HG03108 (cell line): ENCODE measurements around the gene RAVER1.
A peak's percentile ranks its signal among the peaks of the same experiment; 100 is the strongest.

Experiments used
- ATAC-seq: cut with Tn5 transposase; IDR thresholded peaks from one replicate; pipeline ENCODE4 v1.9.1; 2021; ENCODE audit warnings: moderate library complexity; ENCODE audit not compliant: unreplicated experiment

Gene RAVER1

DNA sequence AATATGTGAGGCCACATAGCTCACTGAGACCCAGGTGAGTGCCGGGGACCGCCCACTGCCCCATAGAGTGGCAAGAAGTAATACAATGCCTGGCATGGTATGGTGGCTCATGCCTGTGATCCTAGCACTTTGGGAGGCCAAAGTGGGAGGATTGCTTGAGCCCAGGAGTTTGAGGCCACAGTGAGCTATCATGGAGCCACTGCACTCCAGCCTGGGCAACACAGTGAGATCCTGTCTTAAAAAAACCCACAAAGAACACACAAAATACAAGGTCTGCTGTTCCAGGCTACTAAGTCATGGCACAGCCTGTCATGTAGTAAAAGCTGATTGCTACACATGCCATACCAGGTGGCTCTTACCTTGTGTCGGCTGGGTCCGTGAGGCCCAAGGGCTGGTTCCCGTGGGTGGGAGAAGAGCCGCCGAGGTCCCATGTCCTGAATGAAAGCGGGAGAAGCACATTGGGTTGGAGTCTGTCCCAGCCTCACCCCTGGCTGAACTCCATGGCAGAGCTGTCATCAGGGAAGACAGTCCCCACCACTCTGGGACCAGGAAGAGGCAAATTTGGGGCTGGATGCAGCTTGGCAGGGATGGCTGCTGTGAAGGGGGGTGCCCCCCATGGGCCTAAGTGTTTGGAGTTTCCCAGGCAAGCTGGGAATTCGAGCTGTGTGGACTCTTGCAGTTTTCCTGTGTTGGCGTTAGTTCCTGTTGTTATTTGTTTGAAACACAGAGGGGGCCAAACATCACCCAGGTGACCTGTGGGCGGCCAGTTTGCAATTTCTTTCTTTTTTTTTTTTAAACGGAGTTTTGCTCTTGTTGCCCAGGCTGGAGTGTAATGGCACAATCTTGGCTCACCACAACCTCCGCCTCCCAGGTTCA is 14.3 kb downstream of the RAVER1 start:
- no peak for ATAC-seq

GRCh38 chr19:10317857-10318462 is 15.4 kb downstream of the RAVER1 start:
- no peak for ATAC-seq

- ATAC-seq = no peak
Measured at GRCh38 chr19:10317045-10317856, 16.1 kb downstream of the RAVER1 start.

DNA sequence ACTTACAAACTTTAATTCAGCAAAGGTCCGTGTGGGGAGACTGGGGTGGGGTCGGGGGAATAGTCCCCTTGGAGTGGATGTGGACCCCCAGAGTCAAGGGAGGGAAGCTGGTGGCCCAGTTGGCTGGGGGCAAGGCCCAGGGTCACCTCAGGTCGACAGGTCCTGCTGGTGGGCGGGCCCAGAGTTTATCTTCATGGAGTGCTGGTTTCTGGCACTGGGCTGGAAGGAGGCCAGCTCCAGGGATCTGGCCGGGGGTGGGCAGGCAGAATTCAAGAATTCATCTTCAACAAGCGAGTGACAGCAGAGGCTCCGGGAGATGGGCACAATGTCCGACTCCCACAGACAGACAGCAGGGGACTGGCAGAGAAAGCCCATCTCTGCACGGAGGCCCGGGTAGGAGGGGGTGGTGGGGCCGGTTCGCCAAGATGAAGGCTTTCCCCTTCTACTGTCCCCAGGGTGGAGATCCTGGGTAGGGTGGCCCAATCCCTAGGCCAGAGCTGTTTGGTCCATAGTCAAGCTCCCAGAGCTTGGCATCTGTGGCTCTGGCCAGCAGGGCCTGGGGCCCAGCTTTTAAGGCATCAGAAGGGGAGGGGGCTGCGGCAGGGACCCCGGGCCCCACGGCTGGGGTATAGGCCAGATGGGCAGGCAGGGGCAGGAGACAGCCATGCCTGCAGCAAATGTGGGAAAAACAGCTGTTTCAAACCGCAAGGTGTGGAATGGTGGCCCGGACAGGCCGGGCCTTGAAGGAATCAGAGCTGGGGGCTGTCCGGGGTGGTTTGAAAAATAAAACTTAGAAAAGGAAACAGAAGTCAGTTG is 16.9 kb downstream of the RAVER1 start:
- ATAC-seq = no peak

GRCh38 chr19:10315335-10316214 is 17.8 kb downstream of the RAVER1 start, which contains the start of gene FDX2:
Gene FDX2, minus strand, starts transcription at chr19:10316015. Its CDS starts 19 bp downstream, at chr19:10315996.
- peak; percentile 59 for ATAC-seq

DNA sequence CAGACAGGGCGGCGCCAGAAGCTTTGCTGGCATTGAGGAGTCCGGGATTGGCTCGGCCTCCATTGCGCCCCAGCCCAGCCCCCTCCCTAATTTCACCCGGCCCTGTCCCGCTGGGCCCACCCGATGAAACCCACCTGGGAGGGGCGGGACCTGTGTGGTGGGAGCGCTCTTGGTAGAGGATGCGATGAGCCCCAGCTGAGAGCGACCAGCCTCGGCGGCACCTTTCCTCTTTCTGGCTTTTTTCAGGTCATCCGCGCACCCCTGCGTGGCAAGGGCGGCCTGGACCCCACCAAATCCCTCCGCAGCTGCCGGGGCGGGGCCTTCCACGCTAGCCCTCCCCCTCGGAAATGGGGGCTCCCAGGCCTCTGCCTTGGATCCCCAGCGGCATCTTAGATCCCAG is 23.9 kb downstream of the RAVER1 start, which contains the start of gene ZGLP1:
Gene ZGLP1 (minus strand): TSS at position 393 of the 400 bp plus-strand sequence.
- ATAC-seq = no peak

DNA sequence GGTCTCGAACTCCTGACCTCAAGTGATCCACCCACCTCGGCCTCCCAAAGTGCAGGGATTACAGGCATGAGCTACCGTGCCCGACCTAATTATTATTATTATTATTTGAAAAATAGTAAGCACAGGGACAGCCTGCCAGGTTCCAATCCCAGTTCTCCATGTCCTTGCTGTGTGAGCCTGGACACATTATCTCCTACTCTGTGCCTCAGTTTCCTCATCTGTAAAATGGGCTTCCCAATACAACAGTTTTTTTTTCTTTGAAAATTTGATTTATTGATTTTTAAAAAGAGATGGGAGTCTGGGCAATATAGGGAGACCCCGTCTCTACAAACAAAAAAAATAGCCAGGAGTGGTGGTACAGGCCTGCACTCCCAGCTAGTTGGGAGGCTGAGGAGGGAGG is 27.0 kb downstream of the RAVER1 start:
- no peak for ATAC-seq

- no peak for ATAC-seq
Measured at GRCh38 chr19:10305139-10305806, 28.1 kb downstream of the RAVER1 start.

DNA sequence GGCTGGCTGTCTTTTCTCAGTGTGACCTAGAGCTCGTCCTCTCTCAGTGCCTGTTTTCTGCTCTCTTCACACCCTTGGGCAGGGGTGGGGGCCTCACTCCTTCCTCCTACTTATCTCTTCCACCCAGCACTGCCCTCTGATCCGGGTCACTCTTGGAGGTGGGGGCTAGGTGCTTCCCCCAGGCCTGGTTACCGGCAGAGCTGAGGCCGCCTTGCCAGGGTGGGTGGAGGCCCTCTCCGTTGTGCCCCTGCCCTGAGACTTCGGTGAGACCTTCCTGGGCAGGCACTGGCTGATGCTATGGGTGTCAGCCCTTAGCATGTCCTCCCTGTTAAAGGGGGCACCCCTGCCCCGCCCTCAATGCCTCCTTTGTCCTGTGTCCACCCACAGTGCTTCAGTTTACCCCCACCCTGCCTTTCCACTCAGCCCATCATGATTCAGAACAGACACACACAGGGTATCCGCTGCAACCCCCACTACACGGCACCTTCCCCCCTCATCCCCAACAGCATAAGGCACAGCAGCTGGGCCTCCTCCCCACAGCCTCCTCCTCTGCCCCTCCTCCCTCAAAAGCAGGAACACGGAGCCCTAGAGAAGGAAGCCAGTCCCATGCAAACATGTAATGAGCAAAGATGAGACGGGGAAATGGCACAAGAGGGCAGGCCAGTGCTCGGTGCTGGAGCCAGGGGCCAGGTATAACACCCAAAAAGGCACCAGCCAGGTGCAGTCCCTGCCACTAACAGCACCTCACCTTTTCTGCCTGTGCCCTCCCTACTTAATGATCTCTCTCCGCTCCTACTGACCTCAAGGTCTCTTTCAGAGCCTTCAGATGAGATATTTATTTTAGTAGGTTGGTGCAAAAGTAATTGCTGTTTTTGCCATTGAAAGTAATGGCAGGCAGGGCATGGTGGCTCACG is 33.5 kb downstream of the RAVER1 start:
- no peak for ATAC-seq

- no peak for ATAC-seq
Measured at GRCh38 chr19:10295847-10296591, 37.3 kb downstream of the RAVER1 start.

GRCh38 chr19:10295305-10295846 is 38.0 kb downstream of the RAVER1 start:
- ATAC-seq = peak; percentile 46

- ATAC-seq = no peak
Measured at GRCh38 chr19:10294368-10294697, 39.0 kb downstream of the RAVER1 start.

DNA sequence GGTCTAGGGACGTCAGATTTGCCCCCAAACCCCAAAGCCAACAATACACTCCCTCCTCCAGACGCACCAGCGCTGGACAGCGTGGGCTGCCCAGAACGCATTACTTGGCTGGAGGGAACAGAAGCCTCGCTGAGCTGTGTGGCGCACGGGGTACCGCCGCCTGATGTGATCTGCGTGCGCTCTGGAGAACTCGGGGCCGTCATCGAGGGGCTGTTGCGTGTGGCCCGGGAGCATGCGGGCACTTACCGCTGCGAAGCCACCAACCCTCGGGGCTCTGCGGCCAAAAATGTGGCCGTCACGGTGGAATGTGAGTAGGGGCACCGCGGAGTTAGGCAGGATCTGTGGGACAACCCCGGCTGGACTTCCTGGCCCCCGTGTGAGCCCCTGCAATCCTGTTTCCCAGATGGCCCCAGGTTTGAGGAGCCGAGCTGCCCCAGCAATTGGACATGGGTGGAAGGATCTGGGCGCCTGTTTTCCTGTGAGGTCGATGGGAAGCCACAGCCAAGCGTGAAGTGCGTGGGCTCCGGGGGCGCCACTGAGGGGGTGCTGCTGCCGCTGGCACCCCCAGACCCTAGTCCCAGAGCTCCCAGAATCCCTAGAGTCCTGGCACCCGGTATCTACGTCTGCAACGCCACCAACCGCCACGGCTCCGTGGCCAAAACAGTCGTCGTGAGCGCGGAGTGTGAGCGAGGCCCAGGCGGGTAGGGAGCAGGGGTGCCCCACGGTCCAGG is 39.5 kb downstream of the RAVER1 start:
- no peak for ATAC-seq

DNA sequence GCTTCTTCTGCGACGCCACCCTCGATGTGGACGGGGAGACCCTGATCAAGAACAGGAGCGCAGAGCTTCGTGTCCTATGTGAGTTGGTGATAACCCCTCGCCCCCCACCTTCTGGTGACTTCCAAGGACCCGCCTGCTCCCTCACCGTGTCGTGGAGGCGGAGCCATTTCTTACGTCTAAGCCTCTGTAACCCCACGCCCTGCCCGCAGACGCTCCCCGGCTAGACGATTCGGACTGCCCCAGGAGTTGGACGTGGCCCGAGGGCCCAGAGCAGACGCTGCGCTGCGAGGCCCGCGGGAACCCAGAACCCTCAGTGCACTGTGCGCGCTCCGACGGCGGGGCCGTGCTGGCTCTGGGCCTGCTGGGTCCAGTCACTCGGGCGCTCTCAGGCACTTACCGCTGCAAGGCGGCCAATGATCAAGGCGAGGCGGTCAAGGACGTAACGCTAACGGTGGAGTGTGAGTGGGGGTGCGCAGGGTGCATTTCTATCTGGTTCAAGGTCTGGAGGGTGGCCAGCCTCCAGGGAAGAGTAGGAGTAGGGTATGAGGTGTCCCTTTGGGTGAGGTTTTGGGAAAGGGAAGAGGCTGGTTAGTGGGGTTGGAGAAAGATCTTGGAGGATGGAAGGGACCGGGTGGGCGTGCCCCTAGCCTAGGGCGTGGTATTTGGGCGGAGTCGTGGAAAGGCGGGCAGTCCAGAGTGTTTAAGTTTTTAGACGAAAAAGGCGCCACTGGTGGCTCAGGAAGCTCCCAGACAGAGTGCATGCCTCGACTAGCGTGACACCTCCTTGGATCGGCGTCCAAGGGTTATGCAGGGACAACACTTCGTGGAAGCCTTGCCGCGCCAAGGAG is 40.3 kb downstream of the RAVER1 start:
- ATAC-seq = no peak

DNA sequence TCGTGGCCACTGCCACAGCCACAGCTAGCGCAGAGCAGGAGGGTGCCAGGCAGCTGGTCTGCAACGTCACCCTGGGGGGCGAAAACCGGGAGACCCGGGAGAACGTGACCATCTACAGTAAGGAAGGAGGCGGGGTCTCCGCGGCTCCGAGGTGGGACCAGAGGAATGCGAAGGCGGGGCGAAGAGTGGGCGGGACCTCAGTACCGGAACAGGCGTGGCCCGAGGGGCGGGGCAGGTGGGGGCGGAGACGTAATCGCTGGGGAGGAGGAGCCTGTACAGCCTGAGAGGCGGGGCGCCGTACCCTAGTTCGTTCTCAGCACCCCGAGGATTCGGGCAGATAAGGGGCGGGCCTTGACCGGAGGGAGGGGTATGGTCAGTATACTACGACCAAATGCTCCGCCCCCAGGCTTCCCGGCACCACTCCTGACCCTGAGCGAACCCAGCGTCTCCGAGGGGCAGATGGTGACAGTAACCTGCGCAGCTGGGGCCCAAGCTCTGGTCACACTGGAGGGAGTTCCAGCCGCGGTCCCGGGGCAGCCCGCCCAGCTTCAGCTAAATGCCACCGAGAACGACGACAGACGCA is 41.0 kb downstream of the RAVER1 start:
- ATAC-seq = peak; percentile 42
